Cardiac atrium fibroblast (primary cell): ENCODE measurements around the gene MCF2. TPM values are rescaled to one million over a fixed set of nuclear protein-coding genes. Genes with fewer than 3 reads are reported as not detected.

ENCODE experiments used
- total RNA-seq: library from RNA; depleted of rRNA; stranded (reverse); fragments of >200 nt; gene quantifications from 2 replicates; pipeline ENCODE4 v1.2.3, GENCODE V29; 2015

Gene MCF2
- 0.16 TPM in 1 of 2 replicates, not detected in the other for total RNA-seq

GRCh38 chrX:139708067-139708466 lies at the start of gene MCF2:
MCF2 (minus strand) TSS chrX:139708167; CDS start chrX:139651744, 56,423 bp downstream.

Other genes starting within 250 kb of the MCF2 start
- gene F9, start 177.4 kb downstream of the MCF2 start, total RNA-seq: not detected in 2 replicates
- 54.7 and 70.3 TPM in 2 replicates for gene ATP11C, start 224.9 kb upstream of the MCF2 start, total RNA-seq